Measurements from ENCODE around the gene CCDC144A.
"Not testable (repeated sequence)": the region's sequence is repeated elsewhere in the genome, so short reads cannot be mapped to it uniquely, and the experiment has no call there.

CCDC144A gene

GRCh38 chr17:16758177-16758576 lies 68.1 kb downstream of the CCDC144A start:
- not testable (repeated sequence) for DNase-seq

DNA sequence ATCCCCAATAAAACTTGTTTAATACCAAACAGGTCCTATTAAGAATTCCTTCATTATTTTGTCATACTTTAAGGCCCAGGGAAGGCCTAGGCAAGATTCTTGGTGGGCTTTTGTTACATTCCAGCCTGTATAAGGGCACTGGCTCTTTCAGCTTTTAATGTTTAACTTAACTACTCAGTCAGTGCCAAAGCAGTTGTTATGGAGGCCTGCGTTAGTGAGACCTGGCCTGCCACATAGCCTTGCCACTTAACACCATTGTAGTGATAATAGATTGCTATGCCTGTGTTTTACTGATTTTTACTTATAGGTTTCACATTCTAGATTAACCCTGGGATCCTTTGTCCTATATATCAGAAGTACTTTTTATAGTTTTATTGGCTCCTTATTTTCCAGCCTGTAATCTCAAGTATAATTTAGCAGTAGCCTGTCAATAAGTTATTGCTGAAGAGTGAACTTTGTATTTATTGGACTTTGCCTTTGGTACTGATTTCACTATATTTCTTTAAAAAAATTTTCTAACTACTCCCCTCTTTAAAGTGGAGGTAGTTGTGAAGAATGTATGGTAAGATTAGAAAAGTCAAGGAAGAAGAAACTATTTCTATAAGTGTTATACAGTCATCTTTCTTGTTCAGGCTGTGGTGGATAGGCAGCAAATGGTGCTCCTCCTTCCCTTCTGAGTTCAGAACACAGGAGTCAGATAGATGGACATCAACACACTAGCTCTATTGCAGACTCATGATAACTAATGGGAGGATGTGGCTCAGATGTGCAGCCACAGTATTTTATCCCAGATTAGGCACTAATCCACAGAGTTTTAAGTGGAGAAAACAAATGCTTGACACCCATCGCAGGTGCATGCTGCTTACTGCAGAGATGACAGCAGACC lies 78.5 kb downstream of the CCDC144A start:
- not testable (repeated sequence) for DNase-seq

- not testable (repeated sequence) for DNase-seq
These were observed 82.5 kb downstream of the CCDC144A start for GRCh38 chr17:16772394-16773145.

DNA sequence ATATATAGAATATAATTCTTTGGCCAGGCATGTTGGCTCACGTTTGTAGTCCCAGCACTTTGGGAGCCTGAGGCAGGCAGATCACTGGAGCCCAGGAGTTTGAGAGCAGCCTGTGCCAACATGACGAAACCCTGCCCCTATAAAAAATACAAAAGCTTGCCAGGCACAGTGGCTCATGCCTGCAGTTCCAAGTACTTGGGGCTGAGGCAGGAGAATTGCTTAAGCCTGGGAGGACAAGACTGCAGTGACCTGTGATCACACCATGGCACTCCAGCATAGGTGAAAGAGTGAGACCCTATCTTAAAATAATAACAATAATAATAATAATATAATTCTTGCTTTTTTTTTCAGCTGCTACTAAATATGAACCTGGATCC lies 83.1 kb downstream of the CCDC144A start:
- DNase-seq = not testable (repeated sequence)

DNA sequence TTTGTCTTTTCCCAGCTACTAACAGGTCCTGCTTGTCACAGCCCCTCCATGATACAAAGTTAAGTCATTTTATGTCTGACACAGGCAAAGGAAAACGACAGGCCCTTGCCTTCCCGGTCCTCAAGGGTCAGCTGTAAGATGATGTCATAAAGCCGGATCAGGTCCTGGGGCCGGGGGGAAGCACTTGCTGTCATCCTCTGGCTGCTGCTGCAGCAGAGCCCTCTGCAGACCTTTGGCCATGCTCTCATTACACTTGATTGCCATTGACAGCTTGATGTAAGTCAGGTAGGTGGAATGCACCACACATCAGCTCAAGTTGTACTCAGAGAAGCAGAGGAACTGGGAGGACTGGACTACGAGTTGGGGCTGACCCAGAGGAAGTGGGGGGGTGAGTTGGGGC lies 97.8 kb downstream of the CCDC144A start:
- DNase-seq = not testable (repeated sequence)

DNA sequence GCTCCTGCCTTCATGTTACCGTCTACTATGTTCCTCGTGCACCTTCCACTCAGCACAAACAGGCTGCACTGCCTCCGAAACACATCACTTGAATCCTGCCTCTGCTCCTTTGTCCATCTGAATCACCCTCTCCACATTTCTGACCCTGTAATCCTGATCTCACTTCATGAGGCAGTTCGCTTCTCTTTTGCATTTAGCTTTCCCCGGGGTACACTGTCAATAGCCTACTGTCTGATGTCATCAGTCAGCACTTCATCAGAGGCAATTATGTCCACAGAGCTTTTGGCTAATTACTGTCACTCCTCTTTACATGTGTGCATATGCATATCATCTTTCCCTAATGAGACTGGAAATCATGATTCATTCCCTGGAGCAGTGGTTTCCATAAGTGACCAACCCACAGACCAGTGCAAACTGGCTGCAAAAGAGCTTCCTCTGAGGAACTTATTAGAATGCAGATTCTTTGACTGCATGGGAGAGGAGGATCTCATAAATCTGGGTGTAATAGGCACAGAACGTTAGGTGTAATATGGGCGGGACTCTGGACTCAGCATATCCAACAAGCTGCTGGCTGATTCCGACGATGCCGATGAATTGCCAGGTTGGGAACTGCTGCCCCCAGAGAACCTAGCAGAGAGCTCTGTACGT lies 99.0 kb downstream of the CCDC144A start:
- not testable (repeated sequence) for DNase-seq

- DNase-seq = not testable (repeated sequence)
These were observed 99.6 kb downstream of the CCDC144A start for GRCh38 chr17:16789622-16790021.

GRCh38 chr17:16790313-16790871 lies 100.4 kb downstream of the CCDC144A start:
- not testable (repeated sequence) for DNase-seq

GRCh38 chr17:16794215-16794614 lies 104.2 kb downstream of the CCDC144A start:
- DNase-seq = not testable (repeated sequence)

- DNase-seq = not testable (repeated sequence)
These were observed 105.9 kb downstream of the CCDC144A start for GRCh38 chr17:16795894-16796293.

DNA sequence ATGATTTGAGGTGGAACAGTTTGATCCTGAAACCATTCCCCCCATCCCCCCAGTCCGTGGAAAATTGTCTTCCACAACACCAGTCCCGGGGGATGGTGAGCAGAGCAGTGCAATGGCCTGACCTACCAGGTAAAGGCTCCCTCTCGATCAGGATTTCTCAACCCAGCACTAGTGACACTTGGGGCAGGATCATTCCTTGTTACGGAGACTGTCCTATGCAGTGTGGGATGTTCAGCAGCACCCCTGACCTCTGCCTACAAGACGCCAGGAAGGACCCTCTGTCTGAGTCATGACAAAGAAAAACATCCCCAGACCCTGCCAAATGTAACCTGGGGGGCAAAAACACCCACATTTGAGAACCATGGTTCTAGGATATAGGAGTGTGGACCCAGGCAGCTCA lies 114.8 kb downstream of the CCDC144A start:
- DNase-seq = not testable (repeated sequence)

- DNase-seq = not testable (repeated sequence)
These were observed 116.6 kb downstream of the CCDC144A start for GRCh38 chr17:16806599-16806998.

GRCh38 chr17:16807620-16808019 lies 117.6 kb downstream of the CCDC144A start:
- DNase-seq = not testable (repeated sequence)

DNA sequence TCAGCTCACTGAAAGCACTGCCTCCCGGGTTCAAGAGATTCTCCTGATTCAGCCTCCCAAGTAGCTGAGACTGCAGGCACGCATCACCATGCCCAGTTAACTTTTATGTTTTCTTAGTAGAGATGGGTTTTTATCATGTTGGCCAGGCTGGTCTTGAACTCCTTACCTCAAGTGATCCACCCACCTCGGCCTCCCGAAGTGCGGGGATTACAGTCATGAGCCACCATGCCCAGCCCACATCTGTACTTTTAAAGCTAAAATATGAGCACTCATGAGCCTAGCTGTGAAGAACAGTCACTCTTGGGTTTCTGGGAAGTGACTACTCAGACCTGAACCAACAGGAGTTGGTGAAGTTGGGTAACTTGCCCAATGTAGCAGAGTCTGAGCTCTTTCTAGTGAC lies 120.2 kb downstream of the CCDC144A start:
- DNase-seq = not testable (repeated sequence)

DNA sequence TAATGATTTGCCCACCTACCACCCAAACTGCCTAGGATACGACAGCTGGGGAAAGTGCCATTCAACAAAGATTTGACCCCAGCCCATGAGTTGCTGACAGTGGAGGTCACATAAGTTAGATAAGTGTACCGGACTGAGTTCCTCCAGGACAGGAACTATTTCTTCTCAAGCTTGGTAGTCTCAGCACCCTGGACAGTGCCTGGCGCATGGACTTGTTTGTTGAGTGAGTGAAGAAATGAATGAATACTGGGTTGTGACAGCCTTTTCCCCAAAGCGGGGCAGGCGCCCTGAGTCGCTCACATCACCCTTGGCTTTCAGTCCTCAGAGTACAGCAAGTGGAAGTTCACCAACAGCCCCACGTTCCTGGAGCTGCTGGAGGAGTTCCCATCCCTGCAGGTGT lies 122.1 kb downstream of the CCDC144A start:
- DNase-seq = not testable (repeated sequence)

GRCh38 chr17:16814439-16814838 lies 124.4 kb downstream of the CCDC144A start:
- no peak for DNase-seq

- DNase-seq = no peak
These were observed 127.2 kb downstream of the CCDC144A start for GRCh38 chr17:16817201-16817600.

- not testable (repeated sequence) for DNase-seq
These were observed 127.9 kb downstream of the CCDC144A start for GRCh38 chr17:16817940-16818339.

DNA sequence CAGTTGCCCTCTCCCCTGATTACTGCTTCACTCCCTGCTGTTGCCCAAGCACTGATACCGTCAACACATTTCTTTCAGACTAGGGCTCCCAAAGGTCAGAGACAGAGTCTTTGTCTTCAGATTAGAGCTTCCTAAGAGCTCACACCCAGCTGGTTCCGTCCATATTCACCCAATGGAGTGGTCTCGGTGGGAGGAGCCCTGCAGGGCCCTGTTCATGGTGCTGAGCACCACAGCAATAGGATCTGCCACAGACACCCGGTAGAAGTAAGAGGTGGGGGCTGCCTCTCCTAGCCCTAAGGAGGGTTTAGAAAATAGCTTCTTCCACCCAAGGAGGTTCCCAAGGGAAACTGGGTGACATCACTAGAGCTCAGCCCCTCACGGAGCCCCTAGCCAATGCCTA lies 128.3 kb downstream of the CCDC144A start:
- DNase-seq = no peak

- DNase-seq = no peak
These were observed 129.0 kb downstream of the CCDC144A start for GRCh38 chr17:16818821-16819683.

GRCh38 chr17:16820161-16820877 lies 130.3 kb downstream of the CCDC144A start:
- DNase-seq = no peak
